ENCODE data around the gene DAB2IP.

- TF ChIP-seq CTCF (IDR thresholded peaks at IDR 0.05; ENCODE audit: poor library complexity, severe bottlenecking) (no peak), POLR2AphosphoS5 (IDR thresholded peaks at IDR 0.05) (no peak), TAF1 (IDR thresholded peaks at IDR 0.05; ENCODE audit: low read depth) (no peak), SMC3 (conservative IDR thresholded peaks at IDR 0.05; ENCODE audit: poor library complexity) (no peak)
Measured at GRCh38 chr9:121813519-121814210, 162.2 kb downstream of the DAB2IP start.

All from neural cell (in vitro differentiated cells).